Ecto neural progenitor cell (in vitro differentiated cells): Measurements from ENCODE around the gene ADAM21.
"Not testable (repeated sequence)": the region's sequence is repeated elsewhere in the genome, so short reads cannot be mapped to it uniquely, and the experiment has no call there.

ENCODE experiments used
- DNase-seq: peaks from one replicate; pipeline ENCODE4 v3.0.0-alpha.2; 2018; ENCODE audit warnings: low spot score

Gene ADAM21

GRCh38 chr14:70477356-70478105 is 25.6 kb downstream of the ADAM21 start:
- not testable (repeated sequence) for DNase-seq

GRCh38 chr14:70489579-70490200 is 37.7 kb downstream of the ADAM21 start:
- DNase-seq: no peak

GRCh38 chr14:70498191-70498590 is 46.2 kb downstream of the ADAM21 start:
- DNase-seq: no peak
